NT2/D1 (cell line): ENCODE results near the gene SORBS1.

ENCODE experiments used
- SUZ12 ChIP-seq: IDR thresholded peaks from 2 replicates; pipeline ENCODE4 v1.6.1; 2011; ENCODE audit not compliant: insufficient read length, insufficient read depth; ENCODE audit errors: extremely low read depth
- YY1 ChIP-seq: IDR thresholded peaks from 2 replicates; pipeline ENCODE4 v1.6.1; 2011; ENCODE audit not compliant: insufficient read length, insufficient read depth
- ZNF274 ChIP-seq: IDR thresholded peaks from 2 replicates; pipeline ENCODE4 v1.6.1; 2011; ENCODE audit warnings: mild to moderate bottlenecking, low read depth, low read length

- TF ChIP-seq SUZ12, result no peak
- no peak for TF ChIP-seq YY1
- TF ChIP-seq ZNF274, result no peak
Measured at GRCh38 chr10:95533590-95533989, 27.6 kb downstream of the SORBS1 start.
